KBM-7 (cell line): ENCODE measurements around the gene CNPY1.
"Not testable (repeated sequence)": the region's sequence is repeated elsewhere in the genome, so short reads cannot be mapped to it uniquely, and the experiment has no call there.

ENCODE experiments used
- DNase-seq: peaks from one replicate; pipeline ENCODE4 v3.0.0-alpha.2; 2015
- in situ Hi-C: fragments of 300-500 bp; cut with MboI; formaldehyde crosslinking; loops from 2 replicates; pipeline ENCODE4 v1.14.3; 2020; ENCODE audit warnings: low sequenced_read_pairs, low pct_unique_long_range_greater_than_20kb, mixed read lengths

The CNPY1 gene

DNA sequence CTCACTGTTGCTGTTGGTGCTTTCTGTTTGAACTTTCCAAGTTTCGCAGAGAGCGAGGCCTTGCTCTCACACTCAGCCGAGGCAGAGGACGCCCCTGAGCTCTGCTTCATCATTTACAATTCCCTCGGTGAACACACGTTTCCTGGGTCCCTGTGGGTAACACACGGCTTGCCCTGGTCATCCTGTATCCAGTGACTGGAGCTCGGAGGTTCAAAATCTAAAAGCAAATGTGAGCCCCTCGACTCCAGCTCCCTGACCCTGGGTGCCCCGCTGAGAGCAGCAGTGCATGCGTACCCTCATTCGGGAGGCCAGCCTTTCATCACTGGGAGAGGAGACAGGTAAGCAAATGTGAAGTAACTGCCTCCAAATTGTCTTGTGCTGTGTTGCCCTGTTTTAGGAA is 5.8 kb downstream of the CNPY1 start:
- in situ Hi-C loops, result no loop called here
- no peak for DNase-seq

DNA sequence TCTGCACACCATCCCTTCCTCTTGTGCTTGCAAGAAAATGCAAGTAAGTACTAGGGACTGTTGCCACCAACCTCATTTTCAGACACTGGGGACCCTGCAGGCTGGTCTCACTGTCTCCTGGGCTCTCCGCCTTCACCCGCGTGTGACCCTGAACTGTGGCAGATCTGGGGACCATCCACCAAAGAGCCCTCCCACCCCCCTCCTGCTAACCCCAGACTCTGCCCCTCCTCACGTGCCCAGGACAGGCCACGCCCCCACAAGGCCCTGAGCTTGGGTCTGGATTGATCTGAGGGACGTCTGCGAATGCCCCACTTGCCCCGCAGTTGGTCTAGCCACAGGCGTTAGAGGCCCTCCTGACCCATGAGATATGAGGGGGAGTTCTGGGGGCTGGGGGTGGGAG is 8.1 kb downstream of the CNPY1 start:
- DNase-seq, result no peak
- in situ Hi-C loops, result no loop called here

DNA sequence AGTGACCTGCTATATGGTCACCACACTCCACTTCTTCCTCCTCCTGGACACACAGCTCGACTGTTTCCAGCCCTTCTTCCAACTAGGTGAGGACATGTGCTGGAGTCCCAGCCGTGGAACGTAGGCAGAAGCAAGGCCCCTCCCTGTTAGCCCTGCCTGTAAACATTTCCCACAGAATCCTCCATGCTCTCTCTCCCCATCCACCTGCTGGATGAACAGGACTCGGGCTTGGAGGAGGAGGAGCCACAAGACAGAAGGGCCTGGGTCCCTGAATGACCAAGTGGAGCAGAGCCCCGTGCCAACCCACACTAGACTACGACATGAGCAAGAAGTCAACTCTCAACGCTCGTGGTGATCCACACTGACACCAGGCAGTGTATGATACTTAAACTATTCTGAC is 9.9 kb downstream of the CNPY1 start:
- in situ Hi-C loops, result no loop called here
- no peak for DNase-seq

DNA sequence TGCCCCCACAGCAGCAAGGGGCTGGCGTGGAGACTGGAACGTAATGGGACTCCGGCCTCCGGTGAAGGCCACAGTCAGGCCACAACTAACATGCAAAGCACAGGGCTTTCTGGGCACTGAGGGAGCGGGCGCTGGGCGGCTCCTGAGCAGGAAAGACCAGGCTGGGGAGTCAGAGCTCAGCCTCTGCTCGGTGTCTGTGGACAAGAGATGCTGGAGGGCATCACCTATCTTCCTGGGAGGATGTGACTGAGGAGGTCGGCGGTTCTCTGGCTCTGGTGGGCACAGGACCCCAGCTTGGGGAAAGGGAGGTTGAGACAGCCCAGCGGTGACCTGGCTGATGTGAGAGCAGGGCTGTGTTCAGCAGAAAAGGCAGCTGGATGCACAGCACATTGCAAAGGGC is 11.7 kb downstream of the CNPY1 start:
- in situ Hi-C loops, result no loop called here
- DNase-seq, result no peak

DNA sequence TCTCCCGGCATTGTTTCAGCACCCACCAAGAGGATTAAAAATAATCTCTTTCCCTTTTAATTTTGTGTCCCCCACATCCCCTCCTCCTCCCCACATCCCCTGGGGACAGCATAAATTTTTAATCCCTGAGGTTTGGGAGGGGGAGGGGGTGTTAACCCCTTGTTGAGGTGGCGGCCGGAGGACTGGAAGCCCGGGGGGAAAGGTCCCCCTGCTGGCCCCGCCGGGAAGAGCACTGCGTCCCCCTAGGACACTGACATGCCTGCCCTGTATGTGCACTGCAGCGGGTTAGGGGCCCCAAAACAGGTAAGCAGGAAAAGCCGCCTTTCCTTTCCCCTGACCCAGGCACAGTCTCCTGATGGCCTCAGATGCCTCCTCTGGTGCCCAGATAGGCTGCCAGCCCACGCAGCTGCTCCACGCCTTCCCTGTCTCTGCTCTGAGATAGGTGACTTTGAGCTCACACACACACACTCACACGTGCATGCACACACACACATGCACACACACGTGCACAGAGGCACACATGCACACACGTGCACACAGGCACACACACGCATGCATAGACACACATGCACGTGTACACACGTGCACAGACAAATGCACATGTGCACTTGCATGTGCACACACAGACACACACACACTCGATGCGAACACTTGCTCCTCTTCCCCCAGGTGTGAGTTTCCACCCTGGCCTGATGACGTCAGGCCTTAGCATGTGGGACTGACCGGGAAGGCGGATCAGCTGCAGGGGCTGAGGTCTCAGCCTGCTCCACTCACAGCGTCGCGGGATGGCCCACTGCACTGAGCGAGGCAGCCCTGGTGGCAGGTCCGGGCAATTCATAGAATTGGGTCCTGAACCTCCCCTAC is 12.3 kb downstream of the CNPY1 start:
- peak; percentile 37 for DNase-seq
- in situ Hi-C loops, result no loop called here

DNA sequence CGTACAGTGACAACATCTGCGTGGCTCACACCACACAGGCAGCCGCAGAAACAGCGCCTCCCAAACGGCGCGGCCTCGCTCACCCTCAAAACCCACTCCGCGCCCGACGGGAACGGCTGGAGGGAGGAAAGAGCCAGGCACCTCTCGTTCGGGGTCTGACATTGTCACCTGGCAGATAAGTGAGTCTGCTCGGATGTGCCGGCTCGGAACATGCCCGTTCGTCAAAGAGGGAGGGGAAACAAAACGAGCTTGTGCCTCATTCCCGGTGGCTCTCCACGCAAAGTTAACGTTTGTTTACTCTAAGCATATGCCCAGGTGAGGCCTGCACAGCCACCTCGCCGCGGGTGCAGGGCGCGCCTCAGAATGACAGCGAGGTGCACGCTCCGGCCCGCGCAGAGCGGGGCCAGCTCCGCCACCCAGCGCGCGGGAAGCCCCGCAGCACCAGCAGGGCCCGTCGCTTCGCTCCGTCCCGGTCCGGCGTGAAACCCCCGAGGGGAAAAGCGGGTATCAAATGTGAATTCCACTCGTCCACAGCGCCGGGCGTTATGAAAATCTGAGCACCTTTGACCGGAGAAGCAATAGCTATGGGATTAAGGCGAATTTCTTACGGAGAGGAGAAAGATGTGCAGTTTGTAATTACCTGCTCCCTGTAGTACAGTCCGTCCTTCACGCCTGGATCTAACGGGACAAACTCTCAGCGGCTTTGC is 13.1 kb downstream of the CNPY1 start:
- no peak for DNase-seq
- in situ Hi-C loops, result no loop called here

DNA sequence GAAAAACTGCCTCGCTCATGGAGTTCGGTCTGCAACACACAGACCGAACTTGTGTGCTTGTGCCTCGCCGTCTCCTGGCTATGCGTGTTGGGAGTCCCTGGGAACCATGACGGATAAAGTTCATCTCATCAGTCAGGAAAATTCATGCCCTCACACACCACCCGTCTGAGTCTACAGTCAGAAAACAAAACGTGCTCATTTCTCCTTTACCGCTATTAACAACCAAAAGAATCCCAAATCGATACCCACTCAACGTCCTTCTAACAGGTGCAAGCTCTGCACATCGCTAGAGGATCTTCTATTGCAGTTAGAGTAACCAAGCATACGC is 13.6 kb downstream of the CNPY1 start:
- in situ Hi-C loops, result no loop called here
- no peak for DNase-seq

DNA sequence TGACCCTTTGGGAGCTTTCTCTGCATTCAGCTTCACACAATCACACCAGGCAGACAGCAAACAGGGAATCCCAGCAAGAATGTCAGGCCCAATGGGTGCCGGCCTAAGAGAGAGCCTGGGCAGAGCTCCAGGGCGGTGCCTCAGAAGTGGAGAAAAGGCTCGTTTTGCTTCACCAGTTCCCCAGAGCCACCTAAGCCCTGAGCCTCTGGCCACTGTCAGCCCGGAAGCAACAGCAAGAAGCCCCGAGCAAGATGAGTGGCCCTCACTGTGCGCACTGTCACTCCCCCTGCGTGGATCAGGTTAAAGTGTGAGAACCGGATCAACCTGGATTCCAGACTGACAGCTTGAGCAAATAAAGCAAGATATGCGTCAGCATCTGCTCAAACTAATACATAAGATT is 14.7 kb downstream of the CNPY1 start:
- no peak for DNase-seq
- in situ Hi-C loops, result no loop called here

DNA sequence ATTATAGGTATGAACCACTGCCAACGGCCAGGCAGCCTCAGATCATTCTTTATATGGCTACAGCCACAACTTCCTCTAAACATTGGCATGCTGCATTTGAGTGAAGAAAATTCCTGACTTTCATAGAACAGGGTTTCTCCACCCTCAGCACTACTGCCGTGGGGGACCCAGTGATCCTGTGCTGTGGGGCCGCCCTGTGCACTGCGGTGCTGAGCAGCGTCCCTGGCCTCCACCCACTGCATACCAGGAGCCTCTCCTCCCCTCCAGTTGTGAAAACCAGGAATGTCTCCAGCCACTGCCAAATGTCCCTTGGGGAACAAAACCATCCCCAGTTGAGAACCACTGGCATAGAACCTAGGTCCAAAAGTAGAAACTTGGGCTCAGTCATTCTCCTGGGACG is 15.8 kb downstream of the CNPY1 start:
- in situ Hi-C loops, result no loop called here

DNA sequence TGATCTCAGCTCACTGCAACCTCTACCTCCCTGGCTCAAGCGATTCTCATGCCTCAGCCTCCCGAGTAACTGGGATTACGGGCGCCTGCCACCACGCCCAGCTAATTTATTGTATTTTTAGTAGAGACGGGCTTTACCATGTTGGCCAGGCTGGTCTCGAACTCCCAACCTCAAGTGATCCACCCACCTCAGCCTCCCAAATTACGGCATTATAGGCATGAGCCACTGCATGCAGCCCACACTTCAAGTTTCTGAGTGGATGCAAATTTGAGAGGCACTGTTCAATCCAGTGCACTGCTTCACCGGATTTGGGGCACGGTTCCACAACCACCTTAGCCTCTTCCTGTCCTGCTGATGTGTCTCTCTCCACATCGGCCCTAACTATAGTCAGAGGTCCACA is 16.5 kb downstream of the CNPY1 start:
- in situ Hi-C loops, result no loop called here
- no peak for DNase-seq

More for the DNA sequence above, 15.8 kb downstream of the CNPY1 start:
- no peak for DNase-seq

DNA sequence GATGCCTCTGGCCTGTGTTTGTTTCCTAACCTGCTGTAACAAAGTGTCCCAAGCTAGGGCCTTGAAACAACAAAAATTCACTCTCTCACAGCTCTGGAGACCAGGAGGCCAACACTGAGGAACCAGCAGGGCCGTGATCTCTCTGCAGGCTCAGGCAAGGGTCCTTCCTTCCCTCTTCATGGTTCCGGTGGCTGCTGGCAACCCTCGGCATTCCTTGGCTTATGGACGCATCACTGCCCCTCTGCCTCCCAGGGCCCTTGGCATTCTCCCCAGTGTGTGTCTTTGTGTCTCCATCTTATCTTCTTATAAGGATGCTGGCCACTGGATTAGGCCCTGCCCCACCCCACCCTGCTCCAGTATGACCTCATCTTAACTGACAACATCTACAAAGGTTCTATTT is 17.0 kb downstream of the CNPY1 start:
- DNase-seq, result no peak
- in situ Hi-C loops, result no loop called here

DNA sequence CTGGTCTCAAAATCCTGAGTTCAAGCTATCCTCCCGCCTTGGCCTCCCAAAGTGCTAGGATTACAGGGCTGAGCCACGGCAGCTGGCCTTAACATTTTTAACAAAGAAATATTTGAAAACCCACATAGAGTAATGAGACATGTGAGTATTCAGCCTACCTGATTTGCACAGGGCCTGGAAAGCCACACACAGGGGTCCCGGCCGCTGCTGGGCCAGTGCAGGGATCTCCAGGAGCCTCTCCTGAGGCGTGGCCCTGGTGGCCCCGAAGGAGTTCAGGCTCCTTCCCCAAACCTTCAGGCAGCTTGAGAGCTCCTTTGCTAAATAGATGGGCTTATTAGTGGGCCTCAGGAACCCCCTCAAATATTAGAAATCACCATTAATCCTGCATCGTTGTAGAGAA is 18.7 kb downstream of the CNPY1 start:
- in situ Hi-C loops, result no loop called here
- DNase-seq, result no peak

DNA sequence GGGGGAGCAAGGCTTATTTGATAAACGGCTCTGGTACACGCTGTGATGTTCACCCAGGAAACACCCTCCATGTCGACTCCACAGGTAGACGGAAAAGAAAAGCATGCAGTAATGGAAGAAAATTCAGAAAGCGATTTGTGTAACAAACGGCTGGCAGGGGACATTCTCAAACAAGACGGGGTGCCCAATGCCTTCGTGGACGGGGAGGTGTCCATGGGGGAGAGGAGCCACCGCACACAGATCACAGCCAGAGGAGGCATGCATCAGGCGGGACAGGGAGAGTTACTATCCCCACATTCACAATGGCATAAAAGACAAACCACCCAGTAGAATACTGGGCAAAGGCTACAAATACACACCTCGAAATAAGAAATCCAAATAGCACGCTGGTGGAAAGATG is 20.1 kb downstream of the CNPY1 start:
- DNase-seq, result no peak
- in situ Hi-C loops, result no loop called here

DNA sequence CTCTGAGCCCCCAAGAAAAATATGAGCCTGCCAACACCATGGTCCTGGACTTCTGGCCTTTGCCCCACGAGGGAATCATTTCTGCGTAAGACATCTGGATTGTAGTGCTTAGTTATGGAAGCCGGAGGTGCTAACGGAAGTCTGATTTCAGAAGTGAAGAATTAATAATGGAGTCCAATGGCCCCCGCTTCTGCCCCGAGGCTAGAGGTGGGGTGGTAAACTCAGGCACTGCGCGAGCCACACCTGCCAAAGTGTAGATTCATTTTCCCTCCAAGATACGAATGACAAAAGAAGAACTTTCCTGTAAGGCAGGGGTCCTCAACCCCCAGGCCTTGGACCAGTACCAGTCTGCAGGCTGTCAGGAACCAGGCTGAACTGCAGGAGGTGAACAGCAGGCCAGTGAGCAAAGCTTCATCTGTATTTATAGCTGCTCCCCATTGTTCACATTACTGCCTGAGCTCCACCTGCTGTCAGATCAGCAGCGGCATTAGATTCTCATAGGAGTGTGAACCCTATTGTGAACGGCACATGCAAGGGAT is 22.3 kb downstream of the CNPY1 start:
- in situ Hi-C loops, result no loop called here
- DNase-seq, result no peak

DNA sequence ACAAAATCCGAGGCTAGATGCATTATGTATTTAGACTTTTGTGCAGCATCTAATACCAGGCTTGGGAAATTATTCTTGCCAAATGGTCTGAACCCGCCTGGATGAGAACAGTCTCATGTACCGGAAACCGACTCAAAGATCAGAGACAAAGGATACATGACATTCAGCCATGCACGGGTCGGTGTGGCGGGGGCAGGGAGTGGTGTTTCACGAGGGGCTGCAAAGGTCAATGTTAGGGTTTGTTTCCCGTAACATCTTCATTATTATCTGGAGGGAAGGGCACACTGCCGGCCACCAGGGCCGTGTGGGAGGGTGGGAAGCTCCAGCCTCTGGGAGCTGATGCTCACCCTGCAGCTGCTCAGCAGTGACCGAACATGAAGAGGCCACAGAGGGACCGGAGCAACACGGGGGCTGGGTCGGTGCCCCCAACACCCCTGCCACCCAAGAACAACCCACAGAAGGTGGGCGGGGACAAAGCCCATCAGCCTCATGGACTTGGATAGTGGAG is 23.1 kb downstream of the CNPY1 start:
- in situ Hi-C loops, result no loop called here
- DNase-seq, result no peak

DNA sequence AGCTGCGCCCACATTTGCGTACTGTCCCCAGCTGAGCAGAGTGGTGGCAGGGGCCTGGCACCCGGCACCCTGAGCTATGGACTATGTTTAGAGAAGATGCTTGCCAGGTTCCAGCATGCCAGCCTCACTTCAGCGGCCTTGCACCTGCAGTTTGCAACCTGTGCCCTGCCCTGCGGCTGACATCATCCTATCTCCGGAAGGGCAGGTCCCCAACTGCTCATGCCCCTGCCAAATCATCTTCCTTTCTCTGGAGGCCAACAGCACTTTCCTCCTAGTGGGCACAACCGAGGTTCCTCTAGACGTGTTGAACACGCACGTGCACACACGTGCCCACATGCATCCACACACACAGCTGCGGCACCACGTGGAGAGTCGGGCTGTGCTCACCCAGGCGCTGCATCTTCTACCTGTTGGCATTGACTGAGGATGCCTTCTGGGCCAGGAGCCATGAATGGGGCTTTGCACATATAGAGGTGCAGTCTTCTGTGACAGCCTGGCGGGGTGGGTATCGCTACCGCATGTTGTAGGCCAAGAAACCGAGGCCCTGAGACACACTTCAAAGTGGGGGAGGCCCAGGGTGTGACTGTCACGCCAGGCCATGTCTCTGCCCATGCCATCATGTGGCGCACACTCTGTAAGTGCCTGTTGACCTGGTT is 24.5 kb downstream of the CNPY1 start:
- in situ Hi-C loops, result no loop called here
- no peak for DNase-seq

DNA sequence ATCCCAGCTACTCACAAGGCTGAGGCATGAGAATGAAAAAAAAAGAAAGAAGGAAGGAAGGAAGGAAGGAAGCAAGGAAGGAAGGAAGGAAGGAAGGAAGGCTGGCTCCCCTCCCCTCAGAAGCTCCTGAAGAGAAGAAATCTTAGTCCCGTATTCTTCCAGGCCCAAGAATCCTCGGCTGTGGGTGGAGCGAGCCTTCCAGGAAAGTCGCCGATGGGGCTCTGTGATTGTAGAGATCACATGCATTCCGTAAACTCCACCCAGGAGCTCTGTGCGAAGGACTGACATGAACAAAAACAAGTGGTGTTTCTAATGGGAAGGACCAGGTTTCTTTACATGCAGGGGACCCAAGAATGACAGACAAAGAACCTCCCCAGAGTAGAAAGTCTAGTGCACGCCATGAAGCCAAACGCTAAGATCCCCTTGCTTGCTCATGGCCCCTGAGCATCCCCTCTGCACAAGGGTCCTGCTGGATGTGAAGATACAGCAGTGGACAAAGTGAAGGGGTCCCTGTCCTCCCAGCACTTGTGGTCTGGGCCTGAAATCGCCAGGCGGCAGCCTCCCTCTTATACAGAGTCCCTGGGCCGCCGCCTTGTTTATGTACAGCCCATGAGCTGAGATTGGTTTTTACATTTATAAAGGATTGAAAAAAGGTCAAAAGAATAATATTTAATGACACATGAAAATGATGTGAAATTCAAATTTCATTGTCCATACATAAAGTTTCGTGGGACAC is 25.2 kb downstream of the CNPY1 start:
- no peak for DNase-seq
- in situ Hi-C loops, result no loop called here

DNA sequence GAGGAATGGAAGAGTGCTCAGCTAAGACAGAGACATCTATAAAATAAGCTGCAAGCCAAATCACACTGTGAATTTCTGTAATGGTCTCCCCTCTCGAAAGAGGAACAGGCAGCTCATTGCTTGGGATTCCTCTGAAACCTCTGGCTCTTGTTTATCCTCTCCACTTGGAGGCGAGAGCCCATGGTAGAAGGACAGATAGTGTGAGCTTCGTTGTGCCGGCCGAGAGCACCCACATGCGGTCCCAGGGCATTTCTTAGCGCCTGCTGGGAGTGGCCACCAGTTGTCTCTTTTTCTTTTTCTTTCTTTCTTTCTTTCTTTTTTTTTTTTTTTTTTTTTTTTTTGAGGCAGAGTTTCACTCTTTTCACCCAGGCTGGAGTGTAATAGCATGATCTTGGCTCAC is 26.2 kb downstream of the CNPY1 start:
- in situ Hi-C loops, result no loop called here
- no peak for DNase-seq

DNA sequence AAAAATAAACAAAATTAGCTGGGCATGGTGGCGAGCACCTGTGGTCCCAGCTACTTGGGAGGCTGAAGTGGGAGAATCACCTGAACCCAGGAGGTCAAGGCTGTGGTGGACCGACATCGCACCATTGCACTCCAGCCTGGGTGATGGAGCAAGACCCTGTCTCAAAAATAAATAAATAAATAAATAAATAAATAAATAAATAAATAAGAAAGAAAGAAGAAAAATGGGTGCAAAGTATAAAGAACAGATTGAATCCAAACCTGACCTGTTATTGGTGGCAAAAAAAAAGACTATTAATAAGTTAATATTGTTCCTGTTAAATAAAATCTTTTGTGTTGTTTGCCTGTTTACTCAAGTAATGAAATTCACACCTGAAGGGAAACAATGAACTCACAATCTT is 27.0 kb downstream of the CNPY1 start:
- DNase-seq, in situ Hi-C loops: not testable (repeated sequence)
